Ovary (tissue), 9 donors: ENCODE data around the gene MRPL24. TPM values are rescaled to one million over a fixed set of nuclear protein-coding genes. Genes with fewer than 3 reads are reported as not detected.

Experiments
- DNase-seq, 5 donors: peaks; one replicate each; pipeline ENCODE4 v3.0.0-alpha.2; 2019 to 2020
- H3K27ac ChIP-seq, 2 donors: fragments of 200-600 bp; one replicate each; pipeline versions ENCODE4 v1.5.1 to v1.8.0; 2019 to 2022
- H3K27me3 ChIP-seq: fragments of 200-600 bp; one replicate; pipeline ENCODE4 v1.8.0; 2022
- H3K36me3 ChIP-seq: fragments of 200-600 bp; sonication (generic); one replicate; pipeline ENCODE4 v1.5.1; 2019
- H3K4me1 ChIP-seq: one replicate; pipeline ENCODE4 v1.8.1; 2013; ENCODE audit warnings: mild to moderate bottlenecking, moderate library complexity; ENCODE audit not compliant: insufficient read depth
- H3K4me3 ChIP-seq: fragments of 200-600 bp; sonication (generic); one replicate; pipeline ENCODE4 v1.5.1; 2017
- H3K9me3 ChIP-seq, 2 donors: fragments of 200-600 bp in 1 of 2; sonication (generic) in 1 of 2; one replicate each; pipeline versions ENCODE4 v1.5.1 to v1.8.1; 2013 to 2019; ENCODE audit warnings: mild to moderate bottlenecking in 1 of 2, moderate library complexity in 1 of 2
- CTCF ChIP-seq, 3 donors: fragments of 450-650 bp in 2 of 3; fragments of 200-600 bp in 1 of 3; IDR thresholded peaks; one replicate each; pipeline versions ENCODE4 v1.5.1 to v1.8.0; 2016 to 2022; ENCODE audit warnings: antibody characterized with exemption in 3 of 3, mild to moderate bottlenecking in 1 of 3
- EP300 ChIP-seq: sonication (generic); formaldehyde crosslinking; IDR thresholded peaks from one replicate; pipeline ENCODE4 v1.6.1; 2017; ENCODE audit warnings: antibody characterized with exemption
- POLR2A ChIP-seq: fragments of 450-650 bp; IDR thresholded peaks from one replicate; pipeline ENCODE4 v1.6.1; 2017; ENCODE audit warnings: antibody characterized with exemption, mild to moderate bottlenecking, moderate library complexity
- WGBS, 3 donors: extraction: QIAGEN DNeasy Blood & Tissue Kit in 1 of 3; methylation state at CpG; one replicate each; pipeline versions ENCODE4 v1.1.5 to v1.1.7; 2013 to 2017; 5-methylcytosine and 5-hydroxymethylcytosine counted together
- intact Hi-C, 4 donors: fragments of 100-400 bp; cut with DNase I; formaldehyde crosslinking; loops; one replicate each; pipeline versions ENCODE4 v1.11.0 to v1.15.1; 2022 to 2023
- polyA plus RNA-seq, 2 donors: library from polyadenylated mRNA; stranded (reverse); fragments of 200-250 nt in 1 of 2; fragments of 350-450 nt in 1 of 2; fragmentation: Illumina TruSeq in 1 of 2; extraction: RNeasy Lipid Tissue Mini Kit (QIAGEN cat#74804) in 1 of 2; gene quantifications; one replicate each; pipeline ENCODE4 v1.2.3, GENCODE V29; 2013 to 2014
- total RNA-seq, 7 donors: library from RNA; depleted of rRNA in 2 of 7; stranded (reverse); fragments of >200 nt in 2 of 7; fragmentation: NEBNext Ultra II Directional in 3 of 7; extraction: Animal tissue kit (Norgen Biotek cat#: 25700) in 3 of 7; gene quantifications; one replicate each; pipeline versions ENCODE4 v1.1.0 to v1.2.4, GENCODE V29; 2016 to 2023
- donor health status: DM: no; HTN: no; CAD: no; lungs with moderate emphysema.
- donor health status: DM: no; HTN: no; CAD: no.
- donor health status: Bipolar disorder and iron deficiency.
- donor health status: DM: yes; HTN: yes; CAD: no.
- donor health status: DM: no; HTN: no; CAD: no.
- donor health status: DM: yes; HTN: yes; CAD: no.

The MRPL24 gene
- total and polyA plus RNA-seq, 9 donors: 23.1 to 173 (median 68.3) TPM

GRCh38 chr1:156717351-156717750, 23.5 kb downstream of the MRPL24 start:
- no peaks in the 10 kb centered on the region for H3K27me3 ChIP-seq
- no peaks in the 10 kb centered on the region for H3K9me3 ChIP-seq
- TF ChIP-seq CTCF (IDR thresholded peaks at IDR 0.05) (no peak), POLR2A (no peak), EP300 (no peak)
- intact Hi-C loops: no loop called here
- no peaks in the 10 kb centered on the region for H3K36me3 ChIP-seq
- H3K4me1 ChIP-seq: no peaks in the 10 kb centered on the region
- no peak for DNase-seq
- 89 to 93% (median 90%) methylated on average over 4 of the region's 4 CpGs for WGBS, 3 donors
- H3K27ac ChIP-seq: no peak overlapping the region
- no peak overlapping the region for H3K4me3 ChIP-seq

GRCh38 chr1:156714830-156715229, 26.1 kb downstream of the MRPL24 start:
- Histone ChIP-seq H3K36me3 (no peaks in the 10 kb centered on the region), H3K4me1 (no peaks in the 10 kb centered on the region), H3K9me3 (no peaks in the 10 kb centered on the region), H3K4me3 (no peak overlapping the region), H3K27me3 (no peaks in the 10 kb centered on the region), H3K27ac (no peak overlapping the region)
- no peak for DNase-seq
- 57 to 59% (median 59%) methylated on average over 3 of the region's 3 CpGs for WGBS, 3 donors
- TF ChIP-seq EP300: no peak
- no peak for TF ChIP-seq CTCF (IDR thresholded peaks at IDR 0.05)
- no peak for TF ChIP-seq POLR2A
- intact Hi-C loops: no loop called here

- H3K4me1 ChIP-seq: peaks cover 2% of the 10 kb centered on the region
- no peak for TF ChIP-seq EP300
- no peak for TF ChIP-seq POLR2A
- TF ChIP-seq CTCF (IDR thresholded peaks at IDR 0.05): no peak
- no peak overlapping the region for H3K27ac ChIP-seq
- intact Hi-C loops: no loop called here
- H3K27me3 ChIP-seq: no peaks in the 10 kb centered on the region
- 22 to 43% (median 33%) methylated on average over 3 of the region's 3 CpGs for WGBS, 3 donors
- H3K36me3 ChIP-seq: no peaks in the 10 kb centered on the region
- H3K9me3 ChIP-seq: no peaks in the 10 kb centered on the region
- no peak overlapping the region for H3K4me3 ChIP-seq
- no peak for DNase-seq
Measured at GRCh38 chr1:156712626-156713025, 28.3 kb downstream of the MRPL24 start.

GRCh38 chr1:156711011-156711817, 29.7 kb downstream of the MRPL24 start:
- intact Hi-C loops: no loop called here
- Histone ChIP-seq H3K4me1 (peaks cover 7% of the 10 kb centered on the region), H3K9me3 (no peaks in the 10 kb centered on the region), H3K27me3 (no peaks in the 10 kb centered on the region), H3K4me3 (no peak overlapping the region), H3K27ac (no peak overlapping the region), H3K36me3 (no peaks in the 10 kb centered on the region)
- TF ChIP-seq POLR2A: no peak
- no peak for TF ChIP-seq CTCF (IDR thresholded peaks at IDR 0.05)
- no peak for TF ChIP-seq EP300
- DNase-seq: no peak
- 42 to 64% (median 52%) methylated on average over 9 of the region's 9 CpGs for WGBS, 3 donors
